Fibroblast of pulmonary artery (primary cell): ENCODE measurements around the gene CHMP2A.

Source experiments
- DNase-seq: peaks from one replicate; pipeline ENCODE4 v3.0.0-alpha.2; 2010; ENCODE audit warnings: low read depth
- H3K4me3 ChIP-seq: replicated peaks from 2 replicates; pipeline ENCODE4 v1.5.1; 2011; ENCODE audit warnings: low read depth, mild to moderate bottlenecking, control low read depth, low read length, moderate library complexity
- CTCF ChIP-seq: IDR thresholded peaks from 2 replicates; pipeline ENCODE4 v1.5.1; 2011; ENCODE audit warnings: mild to moderate bottlenecking, control low read depth, low read length, inconsistent platforms; ENCODE audit errors: missing control alignments

The CHMP2A gene

GRCh38 chr19:58572818-58573657, 18.1 kb upstream of the CHMP2A start, which contains the start of gene MZF1:
Gene MZF1, minus strand, starts transcription at chr19:58573335. Its CDS starts 1,946 bp downstream, at chr19:58571389.
- TF ChIP-seq CTCF = no peak
- peak; percentile 100 for DNase-seq
- peak within 1 kb of the TSS; percentile 90 for H3K4me3 ChIP-seq

- H3K4me3 ChIP-seq = peak overlapping the region; percentile 90
- TF ChIP-seq CTCF = no peak
- no peak for DNase-seq
These were observed 17.3 kb upstream of the CHMP2A start for GRCh38 chr19:58572026-58572817.

- no peak for DNase-seq
These were observed 16.7 kb upstream of the CHMP2A start for GRCh38 chr19:58571575-58571947.

GRCh38 chr19:58570770-58571574, 16.1 kb upstream of the CHMP2A start:
- no peak for TF ChIP-seq CTCF

More at GRCh38 chr19:58571575-58571947, 16.7 kb upstream of the CHMP2A start:
- H3K4me3 ChIP-seq = no peak overlapping the region
- TF ChIP-seq CTCF = no peak

GRCh38 chr19:58569943-58570670, 15.2 kb upstream of the CHMP2A start:
- H3K4me3 ChIP-seq = no peak overlapping the region
- no peak for DNase-seq
- no peak for TF ChIP-seq CTCF

More at GRCh38 chr19:58570770-58571574, 16.1 kb upstream of the CHMP2A start:
- no peak overlapping the region for H3K4me3 ChIP-seq
- no peak for DNase-seq
